Heart left ventricle (tissue), 13 donors: Measurements from ENCODE around the gene TECPR2.

Source experiments
- CTCF ChIP-seq, 12 donors: fragments of 200-600 bp; sonication (generic) in 4 of 12; IDR thresholded peaks; one replicate each; pipeline versions ENCODE4 v1.5.0 to v1.8.0; 2018 to 2022; ENCODE audit warnings: antibody characterized with exemption in 12 of 12, mild to moderate bottlenecking in 5 of 12
- POLR2A ChIP-seq, 2 donors: fragments of 450-650 bp; IDR thresholded peaks; one replicate each; pipeline ENCODE4 v1.6.1; 2017; ENCODE audit warnings: antibody characterized with exemption in 2 of 2, mild to moderate bottlenecking in 2 of 2, moderate library complexity in 2 of 2
- donor health status: ischemic (EF 13 %, LVEDD 7.1; RV severe dilation, severe dysfunction).
- donor health status: DM: no; HTN: yes; CAD: no.
- donor health status: DM: no; HTN: no; CAD: no.
- donor health status: ischemic (EF 25% LVEDD 6.9; RV normal size, moderate dysfunction).
- donor health status: ischemic (EF 25% LVEDD 5.7; RV mildly dilated, moderate dysfunction).
- donor health status: ischemic (EF 35%, LVEDD 5.7; RV mildly dilated, moderate dysfunction).
- donor health status: nonischemic (EF 11% LVEDD 7.7; RV severe dilation, severe dysfunction).
- donor health status: DM: yes; HTN: yes; CAD: no.
- donor health status: PGD.
- donor health status: ischemic (EF 29% LVEDD 5.4; RV normal size, mild dysfunction).
- donor health status: nonischemic (EF 23%, LVEDD 6.1; RV moderate dilation, normal function).

- TF ChIP-seq POLR2A (IDR thresholded peaks at IDR 0.05) (no peak), CTCF (IDR thresholded peaks at IDR 0.05) (no peak)
These were observed 102.2 kb downstream of the TECPR2 start for GRCh38 chr14:102464846-102465341.
